A673 (cell line): ENCODE measurements around the gene SLC6A6. TPM values are rescaled to one million over a fixed set of nuclear protein-coding genes. Genes with fewer than 3 reads are reported as not detected.

ENCODE experiments used
- BruUV-seq: library from RNA; stranded (reverse); fragments of 400-500 nt; replicated peaks from 2 replicates; lab custom pipeline; 2021; lab: Mats Ljungman, UMichigan
- CTCF ChIA-PET: fragments of 300-600 bp; sonication (Branson Sonifier 250); formaldehyde crosslinking; loops from one replicate; lab custom pipeline; 2022; ENCODE audit warnings: antibody characterized with exemption; lab: Charles Lee
- POLR2A ChIA-PET: fragments of 300-600 bp; sonication (Branson Sonifier 250); formaldehyde crosslinking; loops from one replicate; lab custom pipeline; 2022; ENCODE audit warnings: antibody characterized with exemption; ENCODE audit not compliant: low non-redundant PET; lab: Charles Lee
- DNase-seq: peaks from one replicate; pipeline ENCODE4 v3.0.0-alpha.2; 2015; ENCODE audit warnings: low spot score
- H3K27ac ChIP-seq: fragments of 200-600 bp; sonication (generic); 2 replicates; pipeline ENCODE4 v1.5.1; 2016; ENCODE audit warnings: mixed run types, low read depth, mild to moderate bottlenecking, mixed read lengths, antibody characterized with exemption, low read length; ENCODE audit not compliant: poor library complexity, severe bottlenecking
- H3K27me3 ChIP-seq: fragments of 200-600 bp; sonication (generic); replicated peaks from 2 replicates; pipeline ENCODE4 v1.6.1; 2017; ENCODE audit warnings: mixed run types, low read depth, mild to moderate bottlenecking, mixed read lengths, antibody characterized with exemption, low read length; ENCODE audit not compliant: insufficient read depth, poor library complexity
- H3K36me3 ChIP-seq: fragments of 200-600 bp; sonication (generic); 2 replicates; pipeline ENCODE4 v1.6.1; 2016; ENCODE audit warnings: mixed run types, mild to moderate bottlenecking, mixed read lengths, antibody characterized with exemption, low read length; ENCODE audit not compliant: insufficient read depth, poor library complexity, severe bottlenecking
- H3K4me1 ChIP-seq: fragments of 200-600 bp; sonication (generic); 2 replicates; pipeline ENCODE4 v1.6.1; 2017; ENCODE audit warnings: mixed run types, mild to moderate bottlenecking, mixed read lengths, antibody characterized with exemption, low read length; ENCODE audit not compliant: insufficient read depth, poor library complexity, severe bottlenecking
- H3K4me3 ChIP-seq: fragments of 200-600 bp; sonication (generic); 2 replicates; pipeline ENCODE4 v1.5.1; 2016; ENCODE audit warnings: low read depth, mixed run types, mild to moderate bottlenecking, mixed read lengths, low read length; ENCODE audit not compliant: poor library complexity, severe bottlenecking
- H3K9me3 ChIP-seq: fragments of 200-600 bp; sonication (generic); 2 replicates; pipeline ENCODE4 v1.6.1; 2016; ENCODE audit warnings: mixed run types, low read depth, mild to moderate bottlenecking, mixed read lengths, antibody characterized with exemption, low read length; ENCODE audit not compliant: poor library complexity, severe bottlenecking
- CTCF ChIP-seq: fragments of 300-800, 200-600 bp; sonication (generic); conservative IDR thresholded peaks from 2 replicates; pipeline ENCODE4 v1.5.1; 2017; ENCODE audit warnings: low read depth, mild to moderate bottlenecking, antibody characterized with exemption, low read length, moderate library complexity, mixed read lengths
- EZH2 ChIP-seq: fragments of 200-600 bp; sonication (generic); IDR thresholded peaks from 2 replicates; pipeline ENCODE4 v1.6.1; 2017; ENCODE audit warnings: borderline replicate concordance, low read depth, mild to moderate bottlenecking, mixed read lengths, antibody characterized with exemption, low read length; ENCODE audit not compliant: poor library complexity, severe bottlenecking
- intact Hi-C: fragments of 100-400 bp; cut with micrococcal nuclease; formaldehyde crosslinking; loops from one replicate; pipeline ENCODE4 v1.10.0; 2022; ENCODE audit not compliant: unreplicated experiment
- total RNA-seq: library from RNA; stranded (reverse); gene quantifications from 2 replicates; pipeline ENCODE4 v1.2.3, GENCODE V29; 2021

The SLC6A6 gene
- total RNA-seq, 1 experiment from 2014 or later = 55.1 TPM

GRCh38 chr3:14428087-14429033 lies 26.0 kb downstream of the SLC6A6 start:
- no peak overlapping the region for H3K27ac ChIP-seq
- H3K36me3 ChIP-seq = no peaks in the 10 kb centered on the region
- CTCF ChIA-PET = no interaction called here
- peaks cover 36% of the 10 kb centered on the region for H3K4me1 ChIP-seq
- BruUV-seq = no TSS peak
- DNase-seq = no peak
- no peaks in the 10 kb centered on the region for H3K9me3 ChIP-seq
- H3K4me3 ChIP-seq = no peak overlapping the region
- intact Hi-C loops = no loop called here
- no peak for TF ChIP-seq EZH2
- POLR2A ChIA-PET = no interaction called here
- H3K27me3 ChIP-seq = no peaks in the 10 kb centered on the region

- no peak overlapping the region for H3K4me3 ChIP-seq
- H3K27me3 ChIP-seq = no peaks in the 10 kb centered on the region
- H3K36me3 ChIP-seq = no peaks in the 10 kb centered on the region
- no peaks in the 10 kb centered on the region for H3K9me3 ChIP-seq
- TF ChIP-seq CTCF (no peak), EZH2 (no peak)
- no peak for DNase-seq
- intact Hi-C loops = no loop called here
- CTCF ChIA-PET = no interaction called here
- POLR2A ChIA-PET = no interaction called here
- no TSS peak for BruUV-seq
- H3K27ac ChIP-seq = no peak overlapping the region
- H3K4me1 ChIP-seq = peaks cover 40% of the 10 kb centered on the region
Observed at GRCh38 chr3:14429237-14429636, 26.8 kb downstream of the SLC6A6 start.

- Histone ChIP-seq H3K4me3 (no peak overlapping the region), H3K27me3 (no peaks in the 10 kb centered on the region), H3K27ac (no peak overlapping the region), H3K9me3 (no peaks in the 10 kb centered on the region), H3K36me3 (no peaks in the 10 kb centered on the region), H3K4me1 (peaks cover 40% of the 10 kb centered on the region)
- CTCF ChIA-PET = no interaction called here
- intact Hi-C loops = no loop called here
- POLR2A ChIA-PET = no interaction called here
- DNase-seq = no peak
- no TSS peak for BruUV-seq
- TF ChIP-seq EZH2 (no peak), CTCF (no peak)
Observed at GRCh38 chr3:14429640-14430039, 27.2 kb downstream of the SLC6A6 start.

- Histone ChIP-seq H3K4me3 (no peak overlapping the region), H3K9me3 (no peaks in the 10 kb centered on the region), H3K36me3 (no peaks in the 10 kb centered on the region), H3K4me1 (peaks cover 42% of the 10 kb centered on the region), H3K27ac (no peak overlapping the region), H3K27me3 (no peaks in the 10 kb centered on the region)
- CTCF ChIA-PET = no interaction called here
- POLR2A ChIA-PET = no interaction called here
- no peak for DNase-seq
- BruUV-seq = no TSS peak
- TF ChIP-seq CTCF = no peak
- no peak for TF ChIP-seq EZH2
- intact Hi-C loops = no loop called here
Observed at GRCh38 chr3:14430053-14430452, 27.6 kb downstream of the SLC6A6 start.
